ENCODE measurements around the gene PRDM12. TPM values are rescaled to one million over a fixed set of nuclear protein-coding genes. Genes with fewer than 3 reads are reported as not detected.

The PRDM12 gene
- total RNA-seq, 1 donor from 2014 or later: not detected

DNA sequence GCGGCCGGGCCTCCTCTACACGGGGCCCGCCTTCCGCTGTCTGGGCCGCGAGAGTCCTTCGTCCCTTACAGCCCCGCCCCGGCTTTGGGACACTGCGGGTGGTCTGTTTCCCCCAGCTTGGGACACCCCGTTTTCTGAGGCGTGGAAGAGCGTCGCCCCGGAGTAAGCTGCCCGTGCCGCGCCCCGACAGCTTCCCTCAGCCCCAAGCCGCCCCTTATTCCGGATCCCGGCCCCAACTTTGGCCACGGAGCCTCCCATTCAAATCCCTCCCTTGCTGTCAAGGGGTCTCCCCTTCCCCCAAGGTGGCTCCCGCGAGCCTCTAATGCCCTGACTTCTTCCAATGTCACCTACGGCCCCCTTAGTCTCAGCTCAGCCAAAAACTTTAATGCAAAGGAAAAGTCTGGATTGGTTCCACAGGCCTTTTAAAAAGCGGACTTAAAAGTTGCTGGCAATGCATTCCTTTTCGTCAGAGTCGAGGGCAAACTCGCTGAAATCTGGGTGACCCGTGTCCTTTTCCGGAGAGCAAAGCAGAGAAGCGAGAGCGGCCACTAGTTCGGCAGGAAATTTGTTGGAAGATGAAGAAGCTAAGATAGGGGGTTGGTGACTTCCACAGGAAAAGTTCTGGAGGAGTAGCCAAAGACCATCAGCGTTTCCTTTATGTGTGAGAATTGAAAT, 49.0 kb downstream of the PRDM12 start:
- TF ChIP-seq, protein P1, sequence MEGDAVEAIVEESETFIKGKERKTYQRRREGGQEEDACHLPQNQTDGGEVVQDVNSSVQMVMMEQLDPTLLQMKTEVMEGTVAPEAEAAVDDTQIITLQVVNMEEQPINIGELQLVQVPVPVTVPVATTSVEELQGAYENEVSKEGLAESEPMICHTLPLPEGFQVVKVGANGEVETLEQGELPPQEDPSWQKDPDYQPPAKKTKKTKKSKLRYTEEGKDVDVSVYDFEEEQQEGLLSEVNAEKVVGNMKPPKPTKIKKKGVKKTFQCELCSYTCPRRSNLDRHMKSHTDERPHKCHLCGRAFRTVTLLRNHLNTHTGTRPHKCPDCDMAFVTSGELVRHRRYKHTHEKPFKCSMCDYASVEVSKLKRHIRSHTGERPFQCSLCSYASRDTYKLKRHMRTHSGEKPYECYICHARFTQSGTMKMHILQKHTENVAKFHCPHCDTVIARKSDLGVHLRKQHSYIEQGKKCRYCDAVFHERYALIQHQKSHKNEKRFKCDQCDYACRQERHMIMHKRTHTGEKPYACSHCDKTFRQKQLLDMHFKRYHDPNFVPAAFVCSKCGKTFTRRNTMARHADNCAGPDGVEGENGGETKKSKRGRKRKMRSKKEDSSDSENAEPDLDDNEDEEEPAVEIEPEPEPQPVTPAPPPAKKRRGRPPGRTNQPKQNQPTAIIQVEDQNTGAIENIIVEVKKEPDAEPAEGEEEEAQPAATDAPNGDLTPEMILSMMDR (IDR thresholded peaks at IDR 0.05): no peak
- ChIA-PET CTCF (interaction anchor here (1.0 to 2.7 kb wide), 3 partner anchors 12 to 156 kb away, joined by 3 to 8 read pairs (median 3); no protein-coding TSS in a partner anchor), POLR2A (interaction anchor here (0.5 to 1.7 kb wide), 5 partner anchors 15 to 722 kb away, joined by 3 to 9 read pairs (median 4); partner anchors contain the start of gene EXOSC2)
- Mint-ChIP-seq H3K27me3 (no peaks in the 10 kb centered on the region), H3K36me3 (ENCODE audit: low read depth) (peaks cover 3% of the 10 kb centered on the region), H3K9me3 (no peaks in the 10 kb centered on the region), H3K4me1 (peaks cover 34% of the 10 kb centered on the region), H3K4me3 (peak overlapping the region; percentile 90), H3K27ac (peak overlapping the region; percentile 74)
- no peak for ATAC-seq (ENCODE audit: low read depth)
- intact Hi-C loops (cut with micrococcal nuclease): no loop called here
- DNase-seq: no peak

DNA sequence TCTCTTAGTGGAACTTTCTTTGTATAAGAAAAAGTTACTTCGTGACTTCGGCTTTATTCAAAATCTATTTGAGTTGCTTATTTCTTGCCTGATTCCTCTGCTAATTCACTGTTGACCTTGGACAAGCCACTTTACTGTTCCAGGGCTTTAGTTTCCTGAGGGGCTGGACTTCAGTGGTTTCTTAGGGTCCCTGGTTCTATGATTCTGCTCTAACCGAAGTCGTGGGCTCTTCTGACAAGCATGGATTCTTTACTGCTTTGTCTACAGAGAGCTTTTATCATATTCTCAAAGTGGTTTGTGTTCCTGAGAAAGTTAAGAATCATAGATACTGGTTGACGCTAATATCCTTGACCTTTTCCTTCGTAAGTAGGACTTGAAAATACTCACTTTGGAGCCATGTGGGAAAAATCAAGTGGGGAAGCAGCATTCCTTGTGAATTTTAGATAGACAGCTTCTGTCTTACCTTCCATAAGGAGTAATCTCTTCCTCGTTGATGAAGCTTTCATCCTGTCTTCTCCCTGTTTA, 50.3 kb downstream of the PRDM12 start:
- peak overlapping the region; percentile 90 for H3K4me3 Mint-ChIP-seq
- no peaks in the 10 kb centered on the region for H3K9me3 Mint-ChIP-seq
- no peaks in the 10 kb centered on the region for H3K27me3 Mint-ChIP-seq
- TF ChIP-seq, protein P1 (IDR thresholded peaks at IDR 0.05): no peak
- no peak for ATAC-seq (ENCODE audit: low read depth)
- intact Hi-C loops (cut with micrococcal nuclease): no loop called here
- no peak overlapping the region for H3K27ac Mint-ChIP-seq
- DNase-seq: no peak
- CTCF ChIA-PET: interaction anchor here (0.7 to 2.7 kb wide), 7 partner anchors 8 to 155 kb away, joined by 3 to 8 read pairs (median 4); no protein-coding TSS in a partner anchor
- POLR2A ChIA-PET: interaction anchor here (0.6 kb wide), 1 partner anchor 127 kb away, joined by 4 read pairs; no protein-coding TSS in a partner anchor
- H3K4me1 Mint-ChIP-seq: peaks cover 34% of the 10 kb centered on the region
- peaks cover 7% of the 10 kb centered on the region for H3K36me3 Mint-ChIP-seq (ENCODE audit: low read depth)

DNA sequence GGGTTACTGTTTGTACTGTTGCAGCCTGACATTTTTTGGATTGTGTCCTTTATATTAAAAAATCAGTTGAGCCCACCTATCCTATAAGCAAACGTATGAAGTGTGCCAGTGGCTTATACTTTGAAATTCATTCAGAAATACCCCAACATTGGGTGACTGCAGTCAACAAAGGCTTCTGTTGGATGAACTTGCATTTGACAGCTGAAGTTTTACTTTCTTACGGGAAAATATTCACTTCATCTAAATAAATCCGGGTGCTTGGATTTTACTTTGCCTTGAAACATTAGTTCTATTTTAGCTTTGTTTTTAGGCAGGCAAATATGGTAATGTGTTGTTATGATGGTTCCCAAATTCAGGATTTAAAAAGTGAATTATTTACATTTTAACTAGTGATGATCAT, 50.9 kb downstream of the PRDM12 start:
- CTCF ChIA-PET: interaction anchor here (1.1 to 2.7 kb wide), 6 partner anchors 9 to 154 kb away, joined by 3 to 8 read pairs (median 4); no protein-coding TSS in a partner anchor
- peak overlapping the region; percentile 90 for H3K4me3 Mint-ChIP-seq
- ATAC-seq (ENCODE audit: low read depth) (no peak), DNase-seq (no peak)
- POLR2A ChIA-PET: interaction anchor here (0.6 kb wide), 1 partner anchor 126 kb away, joined by 4 read pairs; no protein-coding TSS in a partner anchor
- TF ChIP-seq, protein P1 (IDR thresholded peaks at IDR 0.05): no peak
- no peaks in the 10 kb centered on the region for H3K9me3 Mint-ChIP-seq
- peaks cover 7% of the 10 kb centered on the region for H3K36me3 Mint-ChIP-seq (ENCODE audit: low read depth)
- no peaks in the 10 kb centered on the region for H3K27me3 Mint-ChIP-seq
- intact Hi-C loops (cut with micrococcal nuclease): no loop called here
- H3K4me1 Mint-ChIP-seq: peaks cover 34% of the 10 kb centered on the region
- no peak overlapping the region for H3K27ac Mint-ChIP-seq

DNA sequence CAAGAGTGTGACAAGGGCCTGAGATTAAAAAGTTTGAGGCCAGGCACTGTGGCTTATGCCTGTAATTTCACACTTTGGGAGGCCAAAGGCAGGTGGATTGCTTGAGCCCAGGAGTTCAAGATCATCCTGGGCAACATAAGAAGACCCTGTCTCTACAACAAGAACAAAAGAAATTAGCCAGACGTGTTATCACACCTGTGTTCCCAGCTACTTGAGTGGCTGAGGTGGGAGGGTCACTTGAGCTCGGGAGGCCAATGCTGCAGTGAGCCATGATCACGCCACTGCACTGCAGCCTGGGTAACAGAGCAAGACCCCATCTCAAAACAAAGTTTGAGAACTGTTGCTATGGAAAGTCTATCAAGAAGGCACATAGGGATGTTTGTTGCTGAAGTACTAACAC, 54.2 kb downstream of the PRDM12 start:
- ChIA-PET CTCF (interaction anchor here (1.1 kb wide), 1 partner anchor 12 kb away, joined by 4 read pairs; no protein-coding TSS in a partner anchor), POLR2A (no interaction called here)
- Mint-ChIP-seq H3K27me3 (no peaks in the 10 kb centered on the region), H3K9me3 (no peaks in the 10 kb centered on the region), H3K4me3 (no peak overlapping the region), H3K36me3 (ENCODE audit: low read depth) (peaks cover 8% of the 10 kb centered on the region), H3K4me1 (peaks cover 28% of the 10 kb centered on the region), H3K27ac (no peak overlapping the region)
- no peak for ATAC-seq (ENCODE audit: low read depth)
- DNase-seq: no peak
- intact Hi-C loops (cut with micrococcal nuclease): no loop called here
- TF ChIP-seq, protein P1 (IDR thresholded peaks at IDR 0.05): no peak

DNA sequence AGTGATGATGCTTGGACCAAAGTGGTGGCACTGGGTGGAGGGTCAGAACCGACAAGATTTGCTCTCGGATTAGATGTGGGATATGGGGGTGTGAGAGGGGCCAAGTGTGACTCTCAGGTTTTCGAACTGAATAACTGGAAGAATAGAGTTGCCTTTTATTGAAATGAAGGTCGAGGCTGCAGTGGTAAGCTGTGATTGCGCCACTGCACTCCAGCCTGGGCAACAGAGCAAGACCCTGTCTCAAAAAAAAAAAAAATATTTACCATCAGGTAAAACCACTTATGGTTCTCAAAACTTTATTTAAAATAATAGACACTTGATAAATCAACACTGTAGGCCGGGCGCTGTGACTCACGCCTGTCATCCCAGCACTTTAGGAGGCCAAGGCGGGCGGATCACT, 56.4 kb downstream of the PRDM12 start:
- intact Hi-C loops (cut with micrococcal nuclease): no loop called here
- H3K9me3 Mint-ChIP-seq: no peaks in the 10 kb centered on the region
- peaks cover 7% of the 10 kb centered on the region for H3K36me3 Mint-ChIP-seq (ENCODE audit: low read depth)
- no peak for ATAC-seq (ENCODE audit: low read depth)
- no peak overlapping the region for H3K27ac Mint-ChIP-seq
- ChIA-PET POLR2A (no interaction called here), CTCF (interaction anchor here (0.9 kb wide), 1 partner anchor 19 kb away, joined by 3 read pairs; no protein-coding TSS in a partner anchor)
- DNase-seq: no peak
- peaks cover 6% of the 10 kb centered on the region for H3K4me1 Mint-ChIP-seq
- TF ChIP-seq, protein P1 (IDR thresholded peaks at IDR 0.05): no peak
- H3K27me3 Mint-ChIP-seq: no peaks in the 10 kb centered on the region
- H3K4me3 Mint-ChIP-seq: no peak overlapping the region
